ENCODE data around the gene SPRR2B.
"Not testable (repeated sequence)": the region's sequence is repeated elsewhere in the genome, so short reads cannot be mapped to it uniquely, and the experiment has no call there.

SPRR2B gene

DNA sequence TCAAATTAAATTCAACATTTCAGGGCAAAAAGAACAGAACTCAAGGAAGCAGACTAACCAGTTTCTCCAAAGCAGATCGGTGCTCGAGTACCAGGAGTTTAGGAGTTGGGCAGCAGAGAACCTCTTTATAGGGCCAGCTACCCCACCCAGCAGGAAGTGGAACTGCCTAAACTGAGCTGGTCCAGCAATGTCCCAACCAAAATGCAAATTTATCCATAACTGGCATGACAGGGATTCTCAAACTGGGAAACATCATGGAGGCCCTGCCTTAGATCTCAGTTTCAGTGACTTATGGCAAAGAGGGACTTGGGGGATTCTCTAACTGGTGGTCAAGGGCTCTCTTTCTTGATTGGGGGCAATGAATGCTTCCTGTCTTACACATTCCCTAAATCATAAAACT is at the start of gene SPRR2B:
SPRR2B (minus strand) TSS at position 101 of the 400 bp plus-strand sequence. CDS start 772 bp downstream, outside the sequence.
- Mint-ChIP-seq H3K4me1 (ENCODE audit: low read depth) (no peaks in the 10 kb centered on the region), H3K9me3 (no peaks in the 10 kb centered on the region), H3K36me3 (ENCODE audit: low read depth) (no peaks in the 10 kb centered on the region), H3K27me3 (peaks cover 4% of the 10 kb centered on the region), H3K27ac (no peak within 1 kb of the TSS), H3K4me3 (no peak within 1 kb of the TSS)
- intact Hi-C loops (cut with micrococcal nuclease) = no loop called here

DNA sequence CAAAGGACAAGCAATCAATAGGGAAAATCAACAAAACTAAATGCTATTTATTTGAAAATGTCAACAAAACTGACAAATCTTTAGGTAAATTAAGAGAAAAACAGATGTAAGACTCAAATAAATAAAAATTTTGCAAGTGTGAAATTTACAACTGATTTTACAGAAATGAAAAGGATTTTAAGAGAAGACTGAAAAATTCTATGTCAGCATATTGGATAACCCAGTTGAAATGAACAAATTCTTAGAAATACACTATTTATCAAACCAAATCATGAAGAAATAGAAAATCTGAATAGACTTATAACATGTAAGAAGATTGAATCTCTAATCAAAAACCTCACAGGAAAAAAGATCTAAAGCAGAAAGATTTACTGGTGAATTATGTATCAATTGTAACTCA is 49.5 kb upstream of the SPRR2B start:
- Mint-ChIP-seq H3K9me3 (peaks cover 12% of the 10 kb centered on the region), H3K4me3 (no peak overlapping the region)
- intact Hi-C loops (cut with micrococcal nuclease) = no loop called here

DNA sequence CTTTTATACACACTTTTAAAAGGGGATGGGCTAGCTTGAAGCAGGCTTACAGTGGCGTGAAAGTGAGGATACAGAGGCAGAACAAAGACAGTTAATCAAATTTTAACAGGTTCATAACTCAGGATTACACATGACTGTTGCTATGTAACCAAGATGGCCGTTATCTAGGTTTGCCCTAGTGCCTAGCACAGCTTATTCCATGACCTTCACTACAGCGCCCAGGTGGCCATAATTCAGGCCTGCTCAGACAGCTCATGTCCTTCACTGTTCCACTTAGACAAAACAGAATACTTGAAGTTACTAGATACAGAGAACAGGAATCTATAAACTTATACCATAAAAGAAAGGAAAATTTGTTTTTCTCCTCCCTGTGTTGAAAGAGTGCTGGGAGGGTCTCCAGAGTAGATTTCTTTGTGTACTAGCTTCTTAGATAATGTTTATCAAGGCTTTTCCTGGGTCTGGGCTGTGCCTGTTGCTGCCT is 48.1 kb upstream of the SPRR2B start:
- Mint-ChIP-seq H3K36me3 (ENCODE audit: low read depth) (no peaks in the 10 kb centered on the region), H3K9me3 (peaks cover 2% of the 10 kb centered on the region), H3K4me1 (ENCODE audit: low read depth) (no peaks in the 10 kb centered on the region), H3K4me3 (no peak overlapping the region), H3K27me3 (peaks cover 18% of the 10 kb centered on the region), H3K27ac (no peak overlapping the region)
- intact Hi-C loops (cut with micrococcal nuclease) = no loop called here

More for the DNA sequence above, 49.5 kb upstream of the SPRR2B start:
- peaks cover 20% of the 10 kb centered on the region for H3K27me3 Mint-ChIP-seq
- H3K36me3 Mint-ChIP-seq (ENCODE audit: low read depth) = no peaks in the 10 kb centered on the region
- no peaks in the 10 kb centered on the region for H3K4me1 Mint-ChIP-seq (ENCODE audit: low read depth)
- H3K27ac Mint-ChIP-seq = no peak overlapping the region

DNA sequence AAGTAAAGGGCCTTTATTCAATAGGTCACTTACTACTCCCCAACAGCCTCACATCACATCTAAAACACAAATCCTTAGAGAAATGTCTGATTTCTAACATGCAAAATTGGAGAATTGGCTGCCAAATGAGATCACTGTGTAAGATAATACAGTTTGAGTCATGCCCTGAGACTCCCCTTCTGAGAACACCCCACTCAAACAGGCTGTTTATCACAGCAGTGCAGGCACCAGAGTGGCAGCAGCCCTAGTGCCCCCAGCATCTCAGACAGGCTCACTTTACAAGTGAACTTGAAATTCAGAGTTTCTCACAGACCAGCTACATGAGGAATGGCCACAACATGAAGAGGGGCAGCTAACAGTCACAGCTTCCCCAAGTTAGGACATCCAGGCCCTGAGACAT is 43.9 kb upstream of the SPRR2B start:
- H3K4me3 Mint-ChIP-seq; H3K4me1 Mint-ChIP-seq (ENCODE audit: low read depth); H3K36me3 Mint-ChIP-seq (ENCODE audit: low read depth); H3K27ac Mint-ChIP-seq; intact Hi-C loops (cut with micrococcal nuclease); H3K9me3 Mint-ChIP-seq: not testable (repeated sequence)
- peaks cover 15% of the 10 kb centered on the region for H3K27me3 Mint-ChIP-seq

DNA sequence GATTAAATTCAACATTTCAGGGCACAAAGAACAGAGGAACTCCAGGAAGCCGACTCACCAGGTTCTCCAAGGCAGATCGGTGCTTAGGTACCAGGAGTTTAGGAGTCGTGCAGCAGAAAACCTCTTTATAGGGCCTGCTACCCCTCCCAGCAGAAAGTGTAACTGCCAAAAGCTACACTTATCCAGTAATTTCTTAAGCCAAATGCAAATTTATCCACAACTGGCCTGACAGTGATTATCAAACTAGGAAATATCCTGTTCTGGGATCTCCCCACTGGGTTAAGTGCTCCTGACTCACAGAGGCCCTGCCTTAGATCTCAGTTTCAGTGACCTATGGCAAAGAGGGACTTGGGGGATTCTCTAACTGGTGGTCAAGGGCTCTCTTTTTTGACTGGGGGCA is 42.0 kb upstream of the SPRR2B start, which contains the start of gene SPRR2F:
SPRR2F (minus strand) TSS at position 101 of the 400 bp plus-strand sequence. CDS start 783 bp downstream, outside the sequence.
- Mint-ChIP-seq H3K27me3 (peaks cover 14% of the 10 kb centered on the region), H3K4me3 (no peak within 1 kb of the TSS), H3K36me3 (ENCODE audit: low read depth) (no peaks in the 10 kb centered on the region), H3K9me3 (peaks cover 3% of the 10 kb centered on the region), H3K27ac (no peak within 1 kb of the TSS), H3K4me1 (ENCODE audit: low read depth) (no peaks in the 10 kb centered on the region)
- intact Hi-C loops (cut with micrococcal nuclease) = no loop called here

DNA sequence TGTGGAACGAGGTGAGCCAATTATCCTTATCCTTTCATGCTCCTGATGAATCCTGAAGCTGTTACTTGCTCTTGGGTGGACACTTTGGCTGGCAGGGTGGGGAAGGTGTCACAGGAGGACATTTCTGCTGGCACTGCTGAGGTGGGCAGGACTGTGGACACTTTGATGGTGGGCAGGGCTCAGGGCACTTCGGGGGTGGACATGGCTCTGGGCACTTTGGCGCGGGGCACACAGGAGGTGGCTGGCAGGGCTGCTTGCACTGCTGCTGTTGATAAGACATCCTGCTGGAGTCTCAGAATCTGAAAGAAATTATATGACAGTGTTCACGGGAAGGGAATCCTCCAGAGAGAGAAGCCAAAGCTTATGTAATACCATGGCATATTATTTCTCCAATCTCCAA is 41.0 kb upstream of the SPRR2B start:
- intact Hi-C loops (cut with micrococcal nuclease); H3K4me3 Mint-ChIP-seq; H3K27ac Mint-ChIP-seq; H3K36me3 Mint-ChIP-seq (ENCODE audit: low read depth); H3K4me1 Mint-ChIP-seq (ENCODE audit: low read depth): not testable (repeated sequence)
- Mint-ChIP-seq H3K9me3 (peaks cover 12% of the 10 kb centered on the region), H3K27me3 (peaks cover 11% of the 10 kb centered on the region)

DNA sequence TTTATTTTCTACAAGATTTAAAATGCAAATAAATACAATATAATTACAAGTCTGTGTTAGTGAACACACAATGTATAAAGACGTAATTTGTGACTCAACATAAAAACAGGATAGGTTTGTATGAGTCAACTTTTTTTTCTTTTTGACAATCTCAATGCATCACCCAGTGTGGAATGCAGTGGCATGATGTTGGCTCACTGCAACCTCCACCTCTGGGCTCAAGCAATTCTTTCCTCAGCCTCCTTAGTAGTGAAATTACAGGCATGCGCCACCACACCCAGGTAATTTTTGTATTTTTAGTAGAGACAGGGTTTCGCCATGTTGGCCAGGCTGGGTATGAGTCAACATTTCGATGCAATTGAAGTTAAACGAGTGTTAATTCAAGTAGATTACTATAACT is 28.8 kb upstream of the SPRR2B start:
- H3K9me3 Mint-ChIP-seq = no peaks in the 10 kb centered on the region
- intact Hi-C loops (cut with micrococcal nuclease) = no loop called here
- no peak overlapping the region for H3K27ac Mint-ChIP-seq
- H3K4me3 Mint-ChIP-seq = no peak overlapping the region
- peaks cover 2% of the 10 kb centered on the region for H3K27me3 Mint-ChIP-seq
- no peaks in the 10 kb centered on the region for H3K4me1 Mint-ChIP-seq (ENCODE audit: low read depth)
- H3K36me3 Mint-ChIP-seq (ENCODE audit: low read depth) = no peaks in the 10 kb centered on the region

DNA sequence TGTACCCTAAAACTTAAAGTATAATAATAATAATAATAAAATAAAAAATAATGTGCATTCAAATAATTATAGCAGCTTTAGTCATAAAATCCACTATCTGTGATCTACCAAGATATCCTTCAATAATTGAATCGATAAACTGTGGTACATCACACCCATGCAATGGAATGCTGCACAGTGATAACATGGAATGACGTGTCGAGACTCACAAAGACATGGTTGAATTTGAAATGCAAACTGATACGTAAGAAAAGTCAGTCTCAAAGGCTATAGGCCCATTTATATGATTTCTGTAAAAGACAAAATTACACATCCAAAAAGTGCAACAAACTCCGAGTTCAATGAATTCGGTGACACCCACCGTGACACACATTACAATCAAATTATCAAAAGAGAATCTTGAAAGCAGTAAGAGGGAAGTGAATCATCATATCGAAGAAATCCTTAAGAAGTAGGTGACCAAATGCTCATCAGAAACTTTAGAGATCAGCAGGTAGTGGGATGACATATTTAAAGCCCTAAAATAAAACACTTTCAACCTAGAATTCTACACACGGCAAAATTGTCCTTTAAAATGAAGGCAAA is 28.1 kb upstream of the SPRR2B start:
- intact Hi-C loops (cut with micrococcal nuclease) = no loop called here
- Mint-ChIP-seq H3K36me3 (ENCODE audit: low read depth) (no peaks in the 10 kb centered on the region), H3K4me3 (no peak overlapping the region), H3K9me3 (no peaks in the 10 kb centered on the region), H3K4me1 (ENCODE audit: low read depth) (no peaks in the 10 kb centered on the region), H3K27me3 (peaks cover 2% of the 10 kb centered on the region), H3K27ac (no peak overlapping the region)

DNA sequence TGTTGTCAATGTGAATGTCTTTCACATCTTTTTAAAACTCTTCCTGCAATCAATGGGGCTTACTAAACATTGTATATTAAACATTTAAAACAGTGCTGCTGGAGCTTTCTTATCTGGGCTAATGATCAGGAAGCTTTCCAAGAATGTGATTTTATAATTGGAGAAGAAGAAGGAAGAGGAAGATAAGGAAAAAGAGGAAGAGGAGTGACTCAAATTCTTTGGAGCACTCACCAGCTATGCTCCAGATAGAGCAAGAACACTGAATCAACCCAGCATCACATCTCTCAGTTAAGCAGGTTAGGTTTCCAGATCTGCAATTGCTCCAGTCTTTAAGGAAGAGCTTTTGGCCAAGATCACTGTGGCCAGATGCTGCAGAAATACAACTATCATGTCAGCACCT is 24.4 kb upstream of the SPRR2B start:
- intact Hi-C loops (cut with micrococcal nuclease) = no loop called here
- H3K36me3 Mint-ChIP-seq (ENCODE audit: low read depth) = no peaks in the 10 kb centered on the region
- H3K27ac Mint-ChIP-seq = no peak overlapping the region

DNA sequence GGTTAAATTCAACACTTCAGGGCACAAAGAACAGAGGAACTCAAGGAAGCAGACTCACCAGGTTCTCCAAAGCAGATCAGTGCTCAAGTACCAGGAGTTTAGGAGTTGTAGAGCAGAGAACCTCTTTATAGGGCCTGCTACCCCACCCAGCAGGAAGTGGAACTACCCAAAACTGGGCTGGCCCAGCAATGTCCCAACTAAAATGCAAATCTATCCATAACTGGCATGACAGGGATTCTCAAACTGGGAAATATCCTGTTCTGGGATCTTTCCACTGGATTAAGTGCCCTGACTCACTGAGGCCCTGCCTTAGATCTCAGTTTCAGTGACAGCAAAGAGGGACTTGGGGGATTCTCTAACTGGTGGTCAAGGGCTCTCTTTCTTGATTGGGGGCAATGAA is 23.0 kb upstream of the SPRR2B start, which contains the start of gene SPRR2E:
SPRR2E (minus strand) TSS at position 101 of the 400 bp plus-strand sequence. CDS start 775 bp downstream, outside the sequence.
- Mint-ChIP-seq H3K4me3 (no peak within 1 kb of the TSS), H3K27me3 (peaks cover 2% of the 10 kb centered on the region), H3K27ac (no peak within 1 kb of the TSS), H3K4me1 (ENCODE audit: low read depth) (no peaks in the 10 kb centered on the region), H3K9me3 (no peaks in the 10 kb centered on the region), H3K36me3 (ENCODE audit: low read depth) (no peaks in the 10 kb centered on the region)
- intact Hi-C loops (cut with micrococcal nuclease) = no loop called here

More for the DNA sequence above, 24.4 kb upstream of the SPRR2B start:
- no peaks in the 10 kb centered on the region for H3K9me3 Mint-ChIP-seq
- no peaks in the 10 kb centered on the region for H3K4me1 Mint-ChIP-seq (ENCODE audit: low read depth)
- peaks cover 4% of the 10 kb centered on the region for H3K27me3 Mint-ChIP-seq
- H3K4me3 Mint-ChIP-seq = no peak overlapping the region

DNA sequence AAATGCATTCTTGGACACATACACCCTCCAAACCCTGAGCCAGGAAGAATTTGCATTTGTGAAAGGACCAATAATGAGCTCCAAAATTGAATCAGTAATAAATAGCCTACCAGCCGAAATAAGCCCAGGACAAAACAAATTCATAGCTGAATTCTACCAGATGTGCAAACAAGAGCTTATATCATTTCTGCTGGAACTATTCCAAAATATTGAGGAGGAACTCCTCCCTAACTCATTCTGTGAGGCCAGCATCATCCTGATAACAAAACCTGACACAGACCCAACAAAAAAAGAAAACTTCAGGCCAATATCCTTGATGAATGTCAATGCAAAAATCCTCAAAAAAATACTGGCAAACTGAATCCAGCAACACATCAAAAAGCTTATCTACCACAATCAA is 16.2 kb upstream of the SPRR2B start:
- H3K27ac Mint-ChIP-seq = no peak overlapping the region
- H3K36me3 Mint-ChIP-seq (ENCODE audit: low read depth) = no peaks in the 10 kb centered on the region
- intact Hi-C loops (cut with micrococcal nuclease) = no loop called here
- H3K4me1 Mint-ChIP-seq (ENCODE audit: low read depth) = no peaks in the 10 kb centered on the region
- H3K9me3 Mint-ChIP-seq = no peaks in the 10 kb centered on the region
- no peak overlapping the region for H3K4me3 Mint-ChIP-seq
- H3K27me3 Mint-ChIP-seq = peaks cover 5% of the 10 kb centered on the region

DNA sequence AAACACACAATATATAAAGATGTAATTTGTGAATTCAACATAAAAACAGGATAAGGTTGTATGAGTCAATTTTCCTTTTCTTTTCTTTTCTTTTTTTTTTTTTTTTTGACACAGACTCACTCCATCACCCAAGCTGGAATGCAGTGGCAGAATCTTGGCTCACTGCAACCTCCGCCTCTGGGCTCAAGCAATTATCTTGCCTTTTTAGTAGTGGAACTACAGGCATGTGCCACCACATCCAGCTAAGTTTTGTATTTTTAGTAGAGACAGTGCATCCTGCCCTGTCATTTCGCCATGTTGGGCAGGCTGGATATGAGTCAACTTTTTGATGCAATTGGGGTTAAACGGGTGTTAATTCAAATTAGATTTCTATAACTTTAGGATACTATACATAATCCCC is 10.3 kb upstream of the SPRR2B start:
- no peaks in the 10 kb centered on the region for H3K36me3 Mint-ChIP-seq (ENCODE audit: low read depth)
- H3K9me3 Mint-ChIP-seq = peaks cover 6% of the 10 kb centered on the region
- no peak overlapping the region for H3K27ac Mint-ChIP-seq
- no peaks in the 10 kb centered on the region for H3K4me1 Mint-ChIP-seq (ENCODE audit: low read depth)
- intact Hi-C loops (cut with micrococcal nuclease) = no loop called here
- H3K4me3 Mint-ChIP-seq = no peak overlapping the region
- peaks cover 3% of the 10 kb centered on the region for H3K27me3 Mint-ChIP-seq

DNA sequence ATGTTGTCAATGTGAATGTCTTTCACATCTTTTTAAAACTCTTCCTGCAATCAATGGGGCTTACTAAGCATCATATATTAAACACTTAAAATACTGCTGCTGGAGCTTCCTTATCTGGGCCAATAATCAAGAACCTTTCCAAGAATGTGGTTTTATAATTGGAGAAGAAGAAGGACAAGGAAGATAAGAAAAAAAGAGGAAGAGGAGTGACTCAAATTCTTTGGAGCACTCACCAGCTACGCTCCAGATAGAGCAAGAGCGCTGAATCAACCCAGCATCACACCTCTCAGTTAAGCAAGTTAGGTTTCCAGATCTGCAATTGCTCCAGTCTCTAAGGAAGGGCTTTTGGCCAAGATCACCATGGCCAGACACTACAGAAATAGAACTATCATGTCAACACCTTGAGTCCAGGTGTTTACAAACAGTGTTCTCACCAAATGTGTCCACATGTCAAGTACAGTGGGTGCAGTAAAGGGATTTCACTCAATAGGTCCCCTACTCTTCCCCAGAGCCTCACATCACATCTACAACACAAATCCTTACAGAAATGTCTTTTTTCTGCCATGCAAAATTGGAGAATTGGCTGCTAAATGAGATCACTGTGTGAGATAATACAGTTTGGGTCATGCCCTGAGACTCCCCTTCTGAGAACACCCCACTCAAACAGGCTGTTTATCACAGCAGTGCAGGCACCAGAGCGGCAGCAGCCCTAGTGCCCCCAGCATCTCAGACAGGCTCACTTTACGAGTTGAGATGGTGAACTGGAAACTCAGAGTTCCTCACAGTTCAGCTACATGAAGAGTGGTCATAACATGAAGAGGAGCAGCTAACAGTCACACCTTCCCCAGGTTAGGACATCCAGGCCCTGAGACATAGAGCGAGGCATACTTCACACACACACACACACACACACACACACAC is 1.7 kb upstream of the SPRR2B start:
- Mint-ChIP-seq H3K9me3 (no peaks in the 10 kb centered on the region), H3K4me1 (ENCODE audit: low read depth) (no peaks in the 10 kb centered on the region), H3K4me3 (no peak overlapping the region), H3K27ac (no peak overlapping the region), H3K36me3 (ENCODE audit: low read depth) (no peaks in the 10 kb centered on the region), H3K27me3 (peaks cover 4% of the 10 kb centered on the region)
- intact Hi-C loops (cut with micrococcal nuclease) = no loop called here

DNA sequence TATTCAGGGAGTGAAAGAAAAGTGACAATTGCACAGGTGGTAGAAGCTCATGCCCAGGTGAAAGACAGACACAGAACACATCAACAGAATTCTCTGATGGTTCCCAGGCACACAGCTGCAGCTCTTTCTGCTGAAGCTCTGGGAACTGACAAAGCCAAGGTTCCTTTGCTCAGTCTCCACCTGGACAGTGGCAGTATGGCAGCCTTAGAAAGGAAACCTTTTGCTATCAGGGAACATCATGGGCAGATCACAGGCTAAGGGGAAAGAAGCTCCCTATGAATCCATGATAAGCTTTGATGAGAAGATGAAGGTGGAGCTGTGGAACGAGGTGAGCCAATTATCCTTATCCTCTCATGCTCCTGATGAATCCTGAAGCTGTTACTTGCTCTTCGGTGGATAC is 1.2 kb downstream of the SPRR2B start:
- H3K27me3 Mint-ChIP-seq = peaks cover 5% of the 10 kb centered on the region
- H3K9me3 Mint-ChIP-seq = no peaks in the 10 kb centered on the region

More for the DNA sequence above, 1.2 kb downstream of the SPRR2B start:
- intact Hi-C loops (cut with micrococcal nuclease) = no loop called here
- H3K36me3 Mint-ChIP-seq (ENCODE audit: low read depth) = no peaks in the 10 kb centered on the region
- no peak overlapping the region for H3K27ac Mint-ChIP-seq
- no peak overlapping the region for H3K4me3 Mint-ChIP-seq
- no peaks in the 10 kb centered on the region for H3K4me1 Mint-ChIP-seq (ENCODE audit: low read depth)

All from dendritic cell treated with granulocyte-macrophage colony-stimulating factor and Interleukin-4, amounts not matched to agents 40 ng/mL and 50 ng/mL, for 4 days (primary cell).